ENCODE results near the gene BBOF1. TPM values are rescaled to one million over a fixed set of nuclear protein-coding genes. Genes with fewer than 3 reads are reported as not detected.

The BBOF1 gene
- total and polyA plus RNA-seq, 2 experiments from 2014 or later = 6.4 to 18.2 TPM

DNA sequence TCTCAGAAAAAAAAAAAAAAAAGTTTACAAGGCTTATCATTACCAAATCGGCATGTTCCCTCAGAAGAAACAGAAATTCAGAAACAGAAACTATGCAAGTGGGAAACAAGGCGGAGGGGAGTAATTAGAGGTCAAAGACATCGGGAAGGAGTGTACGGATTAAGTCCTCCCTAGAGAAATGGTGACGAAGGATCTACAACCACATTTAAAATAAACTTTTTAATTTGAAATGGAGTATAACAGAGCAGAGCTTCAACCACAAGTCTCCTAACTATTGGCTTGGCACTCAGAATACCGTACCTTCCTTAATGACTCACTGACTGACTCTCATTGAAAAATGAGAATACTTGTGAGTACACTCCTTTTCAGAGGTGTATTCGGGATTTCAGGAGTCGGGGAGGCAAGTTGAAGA, 969 bp upstream of the BBOF1 start:
- peak; percentile 81 for DNase-seq
- in situ Hi-C loops (cut with MboI) = no loop called here
- H3K4me2 ChIP-seq (ENCODE audit: unreplicated experiment) = peak overlapping the region; percentile 66

DNA sequence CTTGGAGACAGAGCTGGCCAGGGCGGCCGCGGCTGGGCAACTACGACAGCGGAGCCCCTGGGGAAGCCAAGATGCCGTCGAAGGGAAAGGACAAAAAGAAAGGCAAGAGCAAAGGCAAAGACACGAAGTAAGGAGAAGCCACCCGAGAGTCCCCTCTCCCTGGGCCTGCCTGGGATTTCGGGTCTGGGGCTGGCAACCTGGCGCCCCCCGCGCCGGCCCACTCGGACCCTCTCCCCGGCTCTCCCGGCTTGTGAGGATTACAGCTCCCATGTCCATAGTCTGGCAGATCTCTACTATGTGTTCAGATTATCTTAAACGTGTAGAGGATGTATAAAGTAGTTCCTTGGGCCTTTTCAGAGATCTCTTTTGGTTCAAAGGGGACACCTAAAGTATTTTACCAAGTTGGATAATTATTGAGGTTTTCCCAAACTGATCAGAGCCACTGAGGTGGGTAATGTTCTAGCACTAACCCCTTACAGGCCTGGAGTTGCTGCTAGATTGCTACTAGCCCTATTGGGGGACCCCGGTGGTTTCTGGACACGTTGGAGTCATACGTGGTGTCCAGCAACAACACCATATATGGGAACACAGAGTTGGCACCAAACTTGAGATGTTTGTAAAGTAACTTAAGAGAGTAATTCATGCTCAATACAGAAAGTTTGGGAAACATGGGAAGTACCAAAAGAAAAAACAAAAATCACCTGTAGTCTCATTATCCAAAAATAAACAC, 424 bp downstream of the BBOF1 start:
- H3K27ac ChIP-seq = peak overlapping the region; percentile 99
- peaks cover 5% of the 10 kb centered on the region for H3F3A ChIP-seq (ENCODE audit: insufficient read depth)
- peak; percentile 79 for DNase-seq
- no peaks in the 10 kb centered on the region for H3K27me3 ChIP-seq (replicated peaks; ENCODE audit: insufficient read depth)
- peak overlapping the region; percentile 99 for H3K9ac ChIP-seq
- H4K20me1 ChIP-seq (ENCODE audit: insufficient read depth) = no peaks in the 10 kb centered on the region
- H3K4me2 ChIP-seq (ENCODE audit: unreplicated experiment) = peak overlapping the region; percentile 96
- H3K9me3 ChIP-seq (ENCODE audit: low read depth) = no peaks in the 10 kb centered on the region
- TF ChIP-seq EZH2phosphoT487 (IDR thresholded peaks at IDR 0.05; ENCODE audit: insufficient read depth, low read depth) = no peak
- no peak for TF ChIP-seq EZH2 (IDR thresholded peaks at IDR 0.05; ENCODE audit: insufficient read depth, poor library complexity, severe bottlenecking)
- peaks cover 10% of the 10 kb centered on the region; the same call in 1 of the 2 replicates for H3K4me1 ChIP-seq (ENCODE audit: insufficient read depth)
- peak overlapping the region; percentile 91 for H3K4me3 ChIP-seq
- peaks cover 34% of the 10 kb centered on the region for H3K79me2 ChIP-seq (ENCODE audit: insufficient read depth)
- H3K36me3 ChIP-seq (ENCODE audit: low read depth) = no peaks in the 10 kb centered on the region
- 1% methylated on average over 17 to 21 of the region's 21 CpGs for WGBS, 2 experiments (ENCODE audit: low coverage in 1 of 2, low lambda C conversion rate in 2 of 2, missing lambda C conversion rate in 2 of 2)
- in situ Hi-C loops (cut with MboI) = no loop called here
- no peaks in the 10 kb centered on the region for H3K9me2 ChIP-seq (ENCODE audit: insufficient read depth)
- H2AFZ ChIP-seq = peak overlapping the region; percentile 91

More for the DNA sequence above, 969 bp upstream of the BBOF1 start:
- 1 to 2% methylated on average over 8 of the region's 8 CpGs for WGBS, 2 experiments (ENCODE audit: low coverage in 1 of 2, low lambda C conversion rate in 2 of 2, missing lambda C conversion rate in 2 of 2)
- H3K4me1 ChIP-seq (ENCODE audit: insufficient read depth) = peaks cover 10% of the 10 kb centered on the region; the same call in 1 of the 2 replicates
- H3K27me3 ChIP-seq (replicated peaks; ENCODE audit: insufficient read depth) = no peaks in the 10 kb centered on the region
- H3K4me3 ChIP-seq = peak overlapping the region; percentile 91
- peak overlapping the region; percentile 99 for H3K9ac ChIP-seq
- H3K9me3 ChIP-seq (ENCODE audit: low read depth) = no peaks in the 10 kb centered on the region
- peak overlapping the region; percentile 82 for H2AFZ ChIP-seq
- H3K36me3 ChIP-seq (ENCODE audit: low read depth) = peaks cover 9% of the 10 kb centered on the region; the same call in 1 of the 2 replicates
- TF ChIP-seq EZH2phosphoT487 (IDR thresholded peaks at IDR 0.05; ENCODE audit: insufficient read depth, low read depth) (no peak), EZH2 (IDR thresholded peaks at IDR 0.05; ENCODE audit: insufficient read depth, poor library complexity, severe bottlenecking) (no peak)
- peak overlapping the region; percentile 99 for H3K27ac ChIP-seq
- no peaks in the 10 kb centered on the region for H4K20me1 ChIP-seq (ENCODE audit: insufficient read depth)
- H3K9me2 ChIP-seq (ENCODE audit: insufficient read depth) = no peaks in the 10 kb centered on the region
- peaks cover 34% of the 10 kb centered on the region for H3K79me2 ChIP-seq (ENCODE audit: insufficient read depth)
- peaks cover 5% of the 10 kb centered on the region for H3F3A ChIP-seq (ENCODE audit: insufficient read depth)

DNA sequence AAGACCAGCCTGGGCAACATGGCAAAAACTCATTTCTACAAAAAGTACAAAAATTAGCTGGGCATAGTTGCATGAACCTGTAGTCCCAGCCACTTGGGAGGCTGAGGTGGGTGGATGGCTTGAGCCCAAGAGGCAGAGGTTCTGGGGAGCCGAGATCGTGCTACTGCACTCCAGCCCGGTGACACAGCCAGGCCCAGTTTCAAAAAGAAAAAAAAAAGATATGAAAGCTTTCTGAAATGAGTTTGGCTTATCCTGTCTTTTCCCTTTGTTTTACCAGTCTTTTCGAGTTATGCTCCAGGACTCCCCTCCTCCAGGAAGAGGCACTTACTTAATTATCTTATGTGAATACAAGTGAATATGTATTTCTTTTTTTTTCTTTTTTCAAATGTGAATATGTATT, 3.2 kb downstream of the BBOF1 start:
- no peak for DNase-seq
- H3K4me2 ChIP-seq (ENCODE audit: unreplicated experiment) = no peak overlapping the region
- no peaks in the 10 kb centered on the region for H4K20me1 ChIP-seq (ENCODE audit: insufficient read depth)
- H2AFZ ChIP-seq = no peak overlapping the region
- TF ChIP-seq EZH2 (IDR thresholded peaks at IDR 0.05; ENCODE audit: insufficient read depth, poor library complexity, severe bottlenecking) (no peak), EZH2phosphoT487 (IDR thresholded peaks at IDR 0.05; ENCODE audit: insufficient read depth, low read depth) (no peak)
- H3K79me2 ChIP-seq (ENCODE audit: insufficient read depth) = peaks cover 23% of the 10 kb centered on the region
- WGBS, 2 experiments (ENCODE audit: low coverage in 1 of 2, low lambda C conversion rate in 2 of 2, missing lambda C conversion rate in 2 of 2) = 91 to 97% methylated on average over 4 of the region's 4 CpGs
- in situ Hi-C loops (cut with MboI) = no loop called here
- peaks cover 5% of the 10 kb centered on the region for H3F3A ChIP-seq (ENCODE audit: insufficient read depth)
- no peaks in the 10 kb centered on the region for H3K9me2 ChIP-seq (ENCODE audit: insufficient read depth)
- no peaks in the 10 kb centered on the region for H3K27me3 ChIP-seq (replicated peaks; ENCODE audit: insufficient read depth)
- no peak overlapping the region for H3K9ac ChIP-seq
- no peak overlapping the region for H3K27ac ChIP-seq
- H3K36me3 ChIP-seq (ENCODE audit: low read depth) = no peaks in the 10 kb centered on the region
- H3K4me3 ChIP-seq = no peak overlapping the region
- H3K9me3 ChIP-seq (ENCODE audit: low read depth) = no peaks in the 10 kb centered on the region
- peaks cover 10% of the 10 kb centered on the region; the same call in 1 of the 2 replicates for H3K4me1 ChIP-seq (ENCODE audit: insufficient read depth)

GRCh38 chr14:74029136-74029535, 10.0 kb downstream of the BBOF1 start:
- Histone ChIP-seq H3K36me3 (ENCODE audit: low read depth) (no peaks in the 10 kb centered on the region), H3K4me3 (no peak overlapping the region), H4K20me1 (ENCODE audit: insufficient read depth) (no peaks in the 10 kb centered on the region), H3K79me2 (ENCODE audit: insufficient read depth) (no peaks in the 10 kb centered on the region), H3K4me1 (ENCODE audit: insufficient read depth) (no peaks in the 10 kb centered on the region), H3K27me3 (replicated peaks; ENCODE audit: insufficient read depth) (no peaks in the 10 kb centered on the region), H2AFZ (no peak overlapping the region), H3F3A (ENCODE audit: insufficient read depth) (no peaks in the 10 kb centered on the region), H3K4me2 (ENCODE audit: unreplicated experiment) (no peak overlapping the region), H3K27ac (no peak overlapping the region), H3K9me3 (ENCODE audit: low read depth) (no peaks in the 10 kb centered on the region), H3K9me2 (ENCODE audit: insufficient read depth) (no peaks in the 10 kb centered on the region), H3K9ac (no peak overlapping the region)
- TF ChIP-seq EZH2 (IDR thresholded peaks at IDR 0.05; ENCODE audit: insufficient read depth, poor library complexity, severe bottlenecking) (no peak), EZH2phosphoT487 (IDR thresholded peaks at IDR 0.05; ENCODE audit: insufficient read depth, low read depth) (no peak)
- 94 to 95% methylated on average over 3 of the region's 3 CpGs for WGBS, 2 experiments (ENCODE audit: low coverage in 1 of 2, low lambda C conversion rate in 2 of 2, missing lambda C conversion rate in 2 of 2)
- in situ Hi-C loops (cut with MboI) = no loop called here
- no peak for DNase-seq
